ENCODE results near the gene NAT8.
"Not testable (repeated sequence)": the region's sequence is repeated elsewhere in the genome, so short reads cannot be mapped to it uniquely, and the experiment has no call there.

Gene NAT8

GRCh38 chr2:73642338-73643018, at the start of gene NAT8:
Gene NAT8, minus strand, starts transcription at chr2:73642422. Its CDS starts 794 bp downstream, at chr2:73641628.
- H3K4me1 ChIP-seq (ENCODE audit: control insufficient read depth, insufficient read depth, low read length, unreplicated experiment): no peaks in the 10 kb centered on the region
- H2AFZ ChIP-seq (ENCODE audit: low read length, unreplicated experiment): no peak within 1 kb of the TSS
- no peaks in the 10 kb centered on the region for H3K36me3 ChIP-seq (ENCODE audit: insufficient read depth, low read length)
- no peak within 1 kb of the TSS for H3K27ac ChIP-seq (ENCODE audit: low read depth, low read length)
- H3K79me2 ChIP-seq (ENCODE audit: control insufficient read depth, insufficient read depth, low read length, unreplicated experiment): no peaks in the 10 kb centered on the region
- no peak within 1 kb of the TSS for H3K4me3 ChIP-seq (ENCODE audit: low read depth, low read length)
- peaks cover 25% of the 10 kb centered on the region; the same call in 1 of the 2 replicates for H3K27me3 ChIP-seq (ENCODE audit: insufficient read depth, low read length)

- H3K4me3 ChIP-seq (ENCODE audit: low read depth, low read length); H3K27ac ChIP-seq (ENCODE audit: low read depth, low read length); H2AFZ ChIP-seq (ENCODE audit: low read length, unreplicated experiment); H3K36me3 ChIP-seq (ENCODE audit: insufficient read depth, low read length); H3K79me2 ChIP-seq (ENCODE audit: control insufficient read depth, insufficient read depth, low read length, unreplicated experiment); H3K27me3 ChIP-seq (ENCODE audit: insufficient read depth, low read length); H3K4me1 ChIP-seq (ENCODE audit: control insufficient read depth, insufficient read depth, low read length, unreplicated experiment): not testable (repeated sequence)
Measured at GRCh38 chr2:73690372-73691088, 48.3 kb upstream of the NAT8 start.

GRCh38 chr2:73688494-73688893, 46.3 kb upstream of the NAT8 start:
- H3K36me3 ChIP-seq (ENCODE audit: insufficient read depth, low read length); H3K4me1 ChIP-seq (ENCODE audit: control insufficient read depth, insufficient read depth, low read length, unreplicated experiment); H3K27me3 ChIP-seq (ENCODE audit: insufficient read depth, low read length); H3K27ac ChIP-seq (ENCODE audit: low read depth, low read length); H2AFZ ChIP-seq (ENCODE audit: low read length, unreplicated experiment); H3K4me3 ChIP-seq (ENCODE audit: low read depth, low read length); H3K79me2 ChIP-seq (ENCODE audit: control insufficient read depth, insufficient read depth, low read length, unreplicated experiment): not testable (repeated sequence)

- Histone ChIP-seq H2AFZ (ENCODE audit: low read length, unreplicated experiment) (no peak overlapping the region), H3K79me2 (ENCODE audit: control insufficient read depth, insufficient read depth, low read length, unreplicated experiment) (no peaks in the 10 kb centered on the region), H3K4me1 (ENCODE audit: control insufficient read depth, insufficient read depth, low read length, unreplicated experiment) (no peaks in the 10 kb centered on the region), H3K27ac (ENCODE audit: low read depth, low read length) (no peak overlapping the region), H3K4me3 (ENCODE audit: low read depth, low read length) (no peak overlapping the region), H3K36me3 (ENCODE audit: insufficient read depth, low read length) (no peaks in the 10 kb centered on the region), H3K27me3 (ENCODE audit: insufficient read depth, low read length) (no peaks in the 10 kb centered on the region)
Measured at GRCh38 chr2:73685764-73686438, 43.7 kb upstream of the NAT8 start.

GRCh38 chr2:73684905-73685304, 42.7 kb upstream of the NAT8 start:
- not testable (repeated sequence) for H3K4me3 ChIP-seq (ENCODE audit: low read depth, low read length); H2AFZ ChIP-seq (ENCODE audit: low read length, unreplicated experiment); H3K79me2 ChIP-seq (ENCODE audit: control insufficient read depth, insufficient read depth, low read length, unreplicated experiment); H3K36me3 ChIP-seq (ENCODE audit: insufficient read depth, low read length); H3K4me1 ChIP-seq (ENCODE audit: control insufficient read depth, insufficient read depth, low read length, unreplicated experiment); H3K27ac ChIP-seq (ENCODE audit: low read depth, low read length); H3K27me3 ChIP-seq (ENCODE audit: insufficient read depth, low read length)

- not testable (repeated sequence) for H3K36me3 ChIP-seq (ENCODE audit: insufficient read depth, low read length); H3K27ac ChIP-seq (ENCODE audit: low read depth, low read length); H2AFZ ChIP-seq (ENCODE audit: low read length, unreplicated experiment); H3K4me1 ChIP-seq (ENCODE audit: control insufficient read depth, insufficient read depth, low read length, unreplicated experiment); H3K4me3 ChIP-seq (ENCODE audit: low read depth, low read length); H3K27me3 ChIP-seq (ENCODE audit: insufficient read depth, low read length); H3K79me2 ChIP-seq (ENCODE audit: control insufficient read depth, insufficient read depth, low read length, unreplicated experiment)
Measured at GRCh38 chr2:73684325-73684724, 42.1 kb upstream of the NAT8 start.

GRCh38 chr2:73679951-73680571, 37.8 kb upstream of the NAT8 start:
- H3K4me3 ChIP-seq (ENCODE audit: low read depth, low read length); H3K79me2 ChIP-seq (ENCODE audit: control insufficient read depth, insufficient read depth, low read length, unreplicated experiment); H3K27ac ChIP-seq (ENCODE audit: low read depth, low read length); H3K36me3 ChIP-seq (ENCODE audit: insufficient read depth, low read length); H3K27me3 ChIP-seq (ENCODE audit: insufficient read depth, low read length); H3K4me1 ChIP-seq (ENCODE audit: control insufficient read depth, insufficient read depth, low read length, unreplicated experiment); H2AFZ ChIP-seq (ENCODE audit: low read length, unreplicated experiment): not testable (repeated sequence)

- H3K27me3 ChIP-seq (ENCODE audit: insufficient read depth, low read length); H3K79me2 ChIP-seq (ENCODE audit: control insufficient read depth, insufficient read depth, low read length, unreplicated experiment); H3K4me1 ChIP-seq (ENCODE audit: control insufficient read depth, insufficient read depth, low read length, unreplicated experiment); H3K27ac ChIP-seq (ENCODE audit: low read depth, low read length); H2AFZ ChIP-seq (ENCODE audit: low read length, unreplicated experiment); H3K36me3 ChIP-seq (ENCODE audit: insufficient read depth, low read length); H3K4me3 ChIP-seq (ENCODE audit: low read depth, low read length): not testable (repeated sequence)
Measured at GRCh38 chr2:73679237-73679636, 37.0 kb upstream of the NAT8 start.

- H2AFZ ChIP-seq (ENCODE audit: low read length, unreplicated experiment); H3K79me2 ChIP-seq (ENCODE audit: control insufficient read depth, insufficient read depth, low read length, unreplicated experiment); H3K4me1 ChIP-seq (ENCODE audit: control insufficient read depth, insufficient read depth, low read length, unreplicated experiment); H3K27me3 ChIP-seq (ENCODE audit: insufficient read depth, low read length); H3K36me3 ChIP-seq (ENCODE audit: insufficient read depth, low read length); H3K4me3 ChIP-seq (ENCODE audit: low read depth, low read length); H3K27ac ChIP-seq (ENCODE audit: low read depth, low read length): not testable (repeated sequence)
Measured at GRCh38 chr2:73678008-73678407, 35.8 kb upstream of the NAT8 start.

- H2AFZ ChIP-seq (ENCODE audit: low read length, unreplicated experiment); H3K4me1 ChIP-seq (ENCODE audit: control insufficient read depth, insufficient read depth, low read length, unreplicated experiment); H3K79me2 ChIP-seq (ENCODE audit: control insufficient read depth, insufficient read depth, low read length, unreplicated experiment); H3K27ac ChIP-seq (ENCODE audit: low read depth, low read length); H3K4me3 ChIP-seq (ENCODE audit: low read depth, low read length); H3K36me3 ChIP-seq (ENCODE audit: insufficient read depth, low read length): not testable (repeated sequence)
- peaks cover 15% of the 10 kb centered on the region for H3K27me3 ChIP-seq (ENCODE audit: insufficient read depth, low read length)
Measured at GRCh38 chr2:73676211-73676610, 34.0 kb upstream of the NAT8 start.

Data from ACC112 (cell line).